Tibial artery (tissue), 4 donors: ENCODE data around the gene FEN1.

Source experiments
- DNase-seq, 2 donors: peaks; one replicate each; pipeline ENCODE4 v3.0.0-alpha.2; 2019
- H3K27ac ChIP-seq, 2 donors: fragments of 200-600 bp; sonication (generic) in 1 of 2; 1 replicate in 1 of 2; 2 replicates in 1 of 2; pipeline ENCODE4 v1.5.1; 2018 to 2019; ENCODE audit warnings: mild to moderate bottlenecking in 1 of 2
- H3K27me3 ChIP-seq, 2 donors: fragments of 200-600 bp; sonication (generic) in 1 of 2; one replicate each; pipeline versions ENCODE4 v1.5.1 to v1.6.0; 2016 to 2019
- H3K36me3 ChIP-seq, 3 donors: fragments of 200-600 bp; sonication (generic) in 2 of 3; one replicate each; pipeline ENCODE4 v1.5.1; 2016 to 2019; ENCODE audit warnings: mild to moderate bottlenecking in 2 of 3
- H3K4me1 ChIP-seq, 4 donors: fragments of 200-600 bp; sonication (generic) in 2 of 4; 1 replicate in 3 of 4; 2 replicates in 1 of 4; pipeline ENCODE4 v1.5.1; 2016 to 2019
- H3K4me3 ChIP-seq, 2 donors: fragments of 200-600 bp; sonication (generic) in 1 of 2; 1 replicate in 1 of 2; 2 replicates in 1 of 2; pipeline ENCODE4 v1.5.1; 2018 to 2019; ENCODE audit warnings: mild to moderate bottlenecking in 2 of 2
- H3K9me3 ChIP-seq, 3 donors: fragments of 200-600 bp; sonication (generic) in 1 of 3; one replicate each; pipeline ENCODE4 v1.5.1; 2016 to 2019
- CTCF ChIP-seq, 2 experiments: fragments of 200-600 bp in 1 of 2; fragments of 450-650 bp in 1 of 2; IDR thresholded peaks; one replicate each; pipeline ENCODE4 v1.5.1; 2017 to 2019; ENCODE audit warnings: antibody characterized with exemption in 2 of 2, mild to moderate bottlenecking in 1 of 2, moderate library complexity in 1 of 2
- intact Hi-C: fragments of 100-400 bp; cut with DNase I; formaldehyde crosslinking; loops from one replicate; pipeline ENCODE4 v1.15.0; 2023; ENCODE audit warnings: low total_unique reads

Gene FEN1

DNA sequence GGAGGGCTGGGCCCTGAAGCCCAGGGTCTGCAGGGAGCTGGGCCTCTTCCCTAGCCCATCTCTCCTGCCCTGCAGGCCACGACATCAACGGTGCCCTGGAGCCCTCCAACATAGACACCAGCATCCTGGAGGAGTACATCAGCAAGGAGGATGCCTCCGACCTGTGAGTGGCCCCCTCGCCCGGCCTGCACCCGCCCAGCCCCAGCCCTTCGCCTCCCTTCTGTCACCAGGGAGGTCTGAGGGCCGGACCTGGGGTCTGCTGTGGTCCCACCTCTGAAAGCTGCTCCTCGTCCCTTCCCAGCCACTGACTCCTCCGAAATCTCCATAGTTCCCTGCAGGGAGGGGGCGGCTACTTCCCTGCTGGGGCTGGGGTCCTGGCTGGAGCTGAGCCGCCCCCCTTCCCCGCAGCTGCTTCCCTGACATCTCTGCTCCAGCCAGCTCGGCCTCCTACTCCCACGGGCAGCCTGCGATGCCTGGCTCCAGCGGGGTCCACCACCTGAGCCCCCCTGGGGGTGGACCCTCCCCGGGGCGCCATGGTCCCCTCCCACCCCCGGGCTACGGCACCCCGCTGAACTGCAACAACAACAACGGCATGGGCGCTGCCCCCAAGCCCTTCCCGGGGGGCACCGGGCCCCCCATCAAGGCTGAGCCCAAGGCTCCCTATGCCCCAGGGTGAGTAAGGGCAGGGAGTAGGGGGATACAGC lies 27.0 kb upstream of the FEN1 start:
- Histone ChIP-seq H3K4me1 (no peaks in the 10 kb centered on the region), H3K4me3 (no peak overlapping the region), H3K9me3 (no peaks in the 10 kb centered on the region), H3K27ac (no peak overlapping the region), H3K27me3 (peaks cover 0 to 46% of the 10 kb centered on the region in 2 donors), H3K36me3 (no peaks in the 10 kb centered on the region)
- no peak for TF ChIP-seq CTCF (IDR thresholded peaks at IDR 0.05)
- no peak for DNase-seq
- intact Hi-C loops: no loop called here

DNA sequence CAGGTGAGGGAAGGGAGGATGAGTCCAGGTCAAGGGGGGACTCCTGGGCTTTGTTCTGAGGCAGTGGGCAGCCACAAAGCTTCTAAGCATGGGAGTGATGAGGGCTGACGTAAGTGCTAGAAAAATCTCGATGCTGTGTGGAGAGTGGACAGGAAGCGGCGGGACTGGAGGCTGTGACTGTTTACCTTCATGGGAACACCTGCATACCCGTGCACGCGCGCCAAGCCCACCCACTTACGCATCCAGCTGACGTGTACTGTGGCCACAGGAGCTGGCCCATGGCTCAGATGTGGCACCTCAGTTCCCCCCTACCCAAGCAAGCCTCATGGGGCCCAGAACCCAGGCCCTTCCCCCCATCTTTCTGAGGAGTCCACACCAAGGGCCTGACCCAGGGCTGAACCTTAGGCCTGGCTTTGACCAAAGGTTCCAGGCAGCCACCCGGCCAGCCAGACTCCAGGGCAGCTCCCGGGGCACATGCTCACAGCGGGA lies 26.3 kb upstream of the FEN1 start:
- Histone ChIP-seq H3K27ac (no peak overlapping the region), H3K9me3 (no peaks in the 10 kb centered on the region), H3K4me3 (no peak overlapping the region), H3K36me3 (no peaks in the 10 kb centered on the region), H3K27me3 (peaks cover 0 to 40% of the 10 kb centered on the region in 2 donors), H3K4me1 (no peaks in the 10 kb centered on the region)
- TF ChIP-seq CTCF (IDR thresholded peaks at IDR 0.05): no peak
- DNase-seq: no peak
- intact Hi-C loops: no loop called here

DNA sequence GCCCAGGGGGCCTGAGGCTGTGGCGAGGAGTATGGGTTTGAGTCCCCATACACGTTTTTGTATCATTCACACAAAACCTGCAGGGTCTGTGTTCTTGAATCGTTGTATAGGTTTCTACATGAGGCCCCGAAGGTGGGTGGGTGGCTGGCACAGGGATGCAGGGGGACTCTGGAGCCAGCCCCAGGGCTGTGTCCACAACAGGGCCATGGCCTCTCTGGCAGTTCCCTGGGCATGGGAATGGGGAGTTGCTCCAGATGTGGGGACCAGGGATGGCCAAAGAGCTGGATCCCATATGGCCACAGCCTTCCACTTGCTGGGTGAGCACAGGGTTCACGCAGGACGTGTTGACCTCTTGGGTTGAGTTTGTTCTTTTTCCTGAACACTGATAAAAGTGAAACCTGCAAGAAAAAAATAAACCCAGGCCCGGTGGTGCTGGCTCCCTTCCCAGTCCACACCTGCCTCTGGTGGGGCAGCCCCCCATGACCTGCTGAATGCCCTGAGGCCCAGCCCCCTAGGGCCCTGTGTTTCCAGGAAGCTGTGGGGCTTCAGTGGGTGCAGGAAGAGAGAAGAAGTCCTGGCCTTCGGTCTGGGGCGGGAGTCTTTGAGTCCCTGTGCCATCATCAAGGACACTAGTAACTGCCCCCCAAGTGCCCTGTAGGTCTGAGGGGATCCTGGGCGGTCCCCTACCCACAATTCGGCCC lies 24.2 kb upstream of the FEN1 start:
- Histone ChIP-seq H3K9me3 (no peaks in the 10 kb centered on the region), H3K4me3 (no peak overlapping the region), H3K27me3 (peaks cover 0 to 18% of the 10 kb centered on the region in 2 donors), H3K4me1 (no peaks in the 10 kb centered on the region), H3K27ac (no peak overlapping the region), H3K36me3 (no peaks in the 10 kb centered on the region)
- TF ChIP-seq CTCF (IDR thresholded peaks at IDR 0.05): no peak
- intact Hi-C loops: no loop called here
- DNase-seq: no peak

GRCh38 chr11:61769169-61769920 lies 23.4 kb upstream of the FEN1 start:
- no peaks in the 10 kb centered on the region for H3K9me3 ChIP-seq
- DNase-seq: no peak
- H3K4me3 ChIP-seq: no peak overlapping the region
- no peaks in the 10 kb centered on the region for H3K4me1 ChIP-seq
- intact Hi-C loops: no loop called here
- no peak for TF ChIP-seq CTCF (IDR thresholded peaks at IDR 0.05)
- no peak overlapping the region for H3K27ac ChIP-seq
- peaks cover 0 to 11% of the 10 kb centered on the region in 2 donors for H3K27me3 ChIP-seq
- no peaks in the 10 kb centered on the region for H3K36me3 ChIP-seq

GRCh38 chr11:61769946-61770683 lies 22.6 kb upstream of the FEN1 start:
- no peaks in the 10 kb centered on the region for H3K36me3 ChIP-seq
- H3K27me3 ChIP-seq: peaks cover 0 to 11% of the 10 kb centered on the region in 2 donors
- H3K27ac ChIP-seq: no peak overlapping the region
- H3K9me3 ChIP-seq: no peaks in the 10 kb centered on the region
- H3K4me1 ChIP-seq: no peaks in the 10 kb centered on the region
- no peak overlapping the region for H3K4me3 ChIP-seq
- no peak for DNase-seq
- intact Hi-C loops: no loop called here
- no peak for TF ChIP-seq CTCF (IDR thresholded peaks at IDR 0.05)
